Measurements from ENCODE around the gene CFAP69. TPM values are rescaled to one million over a fixed set of nuclear protein-coding genes. Genes with fewer than 3 reads are reported as not detected.

Gene CFAP69
- total RNA-seq, 3 donors from 2014 or later: 0.20 TPM; not detected in 2

GRCh38 chr7:90224195-90224594, 20.8 kb upstream of the CFAP69 start:
- peaks cover 32% of the 10 kb centered on the region for H3K27me3 Mint-ChIP-seq (ENCODE audit: low read depth)
- no peaks in the 10 kb centered on the region for H3K36me3 Mint-ChIP-seq (ENCODE audit: insufficient read depth)
- no peak overlapping the region for H3K4me3 Mint-ChIP-seq
- no peaks in the 10 kb centered on the region for H3K4me1 Mint-ChIP-seq (ENCODE audit: low read depth)
- DNase-seq: no peak
- no peak for ATAC-seq
- H3K9me3 Mint-ChIP-seq: no peaks in the 10 kb centered on the region

- no peaks in the 10 kb centered on the region for H3K36me3 Mint-ChIP-seq (ENCODE audit: insufficient read depth)
- DNase-seq (no peak), ATAC-seq (no peak)
- H3K27me3 Mint-ChIP-seq (ENCODE audit: low read depth): peaks cover 29% of the 10 kb centered on the region
- no peaks in the 10 kb centered on the region for H3K9me3 Mint-ChIP-seq
- H3K4me3 Mint-ChIP-seq: no peak overlapping the region
- H3K4me1 Mint-ChIP-seq (ENCODE audit: low read depth): no peaks in the 10 kb centered on the region
Observed at GRCh38 chr7:90225181-90225580, 19.8 kb upstream of the CFAP69 start.

- Mint-ChIP-seq H3K9me3 (no peaks in the 10 kb centered on the region), H3K27me3 (ENCODE audit: low read depth) (peaks cover 25% of the 10 kb centered on the region), H3K4me3 (no peak overlapping the region), H3K4me1 (ENCODE audit: low read depth) (no peaks in the 10 kb centered on the region), H3K36me3 (ENCODE audit: insufficient read depth) (no peaks in the 10 kb centered on the region)
- ATAC-seq (no peak), DNase-seq (no peak)
Observed at GRCh38 chr7:90225601-90226000, 19.4 kb upstream of the CFAP69 start.

GRCh38 chr7:90227259-90227658, 17.7 kb upstream of the CFAP69 start:
- ATAC-seq (no peak), DNase-seq (no peak)
- Mint-ChIP-seq H3K4me3 (no peak overlapping the region), H3K27me3 (ENCODE audit: low read depth) (peaks cover 18% of the 10 kb centered on the region), H3K36me3 (ENCODE audit: insufficient read depth) (no peaks in the 10 kb centered on the region), H3K4me1 (ENCODE audit: low read depth) (no peaks in the 10 kb centered on the region), H3K9me3 (no peaks in the 10 kb centered on the region)

GRCh38 chr7:90229682-90230081, 15.3 kb upstream of the CFAP69 start:
- Mint-ChIP-seq H3K4me1 (ENCODE audit: low read depth) (no peaks in the 10 kb centered on the region), H3K9me3 (no peaks in the 10 kb centered on the region), H3K36me3 (ENCODE audit: insufficient read depth) (no peaks in the 10 kb centered on the region), H3K27me3 (ENCODE audit: low read depth) (peaks cover 16% of the 10 kb centered on the region), H3K4me3 (no peak overlapping the region)
- ATAC-seq: no peak
- DNase-seq: no peak

- Mint-ChIP-seq H3K4me3 (no peak overlapping the region), H3K4me1 (ENCODE audit: low read depth) (no peaks in the 10 kb centered on the region), H3K36me3 (ENCODE audit: insufficient read depth) (no peaks in the 10 kb centered on the region), H3K27me3 (ENCODE audit: low read depth) (peaks cover 12% of the 10 kb centered on the region), H3K9me3 (no peaks in the 10 kb centered on the region)
- DNase-seq (no peak), ATAC-seq (no peak)
Observed at GRCh38 chr7:90230834-90231233, 14.1 kb upstream of the CFAP69 start.

GRCh38 chr7:90231304-90231703, 13.7 kb upstream of the CFAP69 start:
- no peak for DNase-seq
- ATAC-seq: no peak
- H3K9me3 Mint-ChIP-seq: no peaks in the 10 kb centered on the region
- H3K4me3 Mint-ChIP-seq: no peak overlapping the region
- no peaks in the 10 kb centered on the region for H3K36me3 Mint-ChIP-seq (ENCODE audit: insufficient read depth)
- H3K27me3 Mint-ChIP-seq (ENCODE audit: low read depth): peaks cover 12% of the 10 kb centered on the region
- H3K4me1 Mint-ChIP-seq (ENCODE audit: low read depth): no peaks in the 10 kb centered on the region

- ATAC-seq (no peak), DNase-seq (no peak)
- no peaks in the 10 kb centered on the region for H3K36me3 Mint-ChIP-seq (ENCODE audit: insufficient read depth)
- no peak overlapping the region for H3K4me3 Mint-ChIP-seq
- peaks cover 10% of the 10 kb centered on the region for H3K27me3 Mint-ChIP-seq (ENCODE audit: low read depth)
- H3K4me1 Mint-ChIP-seq (ENCODE audit: low read depth): no peaks in the 10 kb centered on the region
- no peaks in the 10 kb centered on the region for H3K9me3 Mint-ChIP-seq
Observed at GRCh38 chr7:90232430-90232829, 12.5 kb upstream of the CFAP69 start.

- H3K27me3 Mint-ChIP-seq (ENCODE audit: low read depth): peaks cover 7% of the 10 kb centered on the region
- H3K36me3 Mint-ChIP-seq (ENCODE audit: insufficient read depth): no peaks in the 10 kb centered on the region
- no peaks in the 10 kb centered on the region for H3K9me3 Mint-ChIP-seq
- ATAC-seq (no peak), DNase-seq (no peak)
- no peaks in the 10 kb centered on the region for H3K4me1 Mint-ChIP-seq (ENCODE audit: low read depth)
- no peak overlapping the region for H3K4me3 Mint-ChIP-seq
Observed at GRCh38 chr7:90233569-90233968, 11.4 kb upstream of the CFAP69 start.

DNA sequence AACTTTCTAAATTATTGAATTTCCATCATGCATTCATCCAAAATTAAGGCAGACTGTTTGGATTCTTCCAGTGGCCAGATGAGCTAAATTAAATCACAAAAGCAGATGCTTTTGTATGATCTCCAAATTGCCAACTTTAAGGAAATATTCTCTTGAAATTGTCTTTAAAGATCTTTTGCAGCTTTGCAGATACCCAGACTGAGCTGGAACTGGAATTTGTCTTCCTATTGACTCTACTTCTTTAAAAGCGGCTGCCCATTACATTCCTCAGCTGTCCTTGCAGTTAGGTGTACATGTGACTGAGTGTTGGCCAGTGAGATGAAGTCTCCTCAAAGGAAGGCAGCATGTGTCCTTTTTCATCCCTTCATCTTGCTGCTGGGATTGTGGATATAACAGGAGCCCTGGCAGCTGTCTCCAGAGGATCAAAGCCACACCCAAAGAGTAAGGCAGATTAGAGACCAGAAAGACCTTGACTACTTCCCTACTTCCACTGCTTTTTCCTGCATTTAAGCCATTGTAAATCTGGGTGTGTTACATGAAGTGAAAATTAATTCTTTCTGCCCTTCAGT, 8.2 kb upstream of the CFAP69 start:
- DNase-seq (no peak), ATAC-seq (no peak)
- Mint-ChIP-seq H3K9me3 (no peaks in the 10 kb centered on the region), H3K4me1 (ENCODE audit: low read depth) (no peaks in the 10 kb centered on the region), H3K4me3 (no peak overlapping the region), H3K27me3 (ENCODE audit: low read depth) (peaks cover 5% of the 10 kb centered on the region), H3K36me3 (ENCODE audit: insufficient read depth) (no peaks in the 10 kb centered on the region)

DNA sequence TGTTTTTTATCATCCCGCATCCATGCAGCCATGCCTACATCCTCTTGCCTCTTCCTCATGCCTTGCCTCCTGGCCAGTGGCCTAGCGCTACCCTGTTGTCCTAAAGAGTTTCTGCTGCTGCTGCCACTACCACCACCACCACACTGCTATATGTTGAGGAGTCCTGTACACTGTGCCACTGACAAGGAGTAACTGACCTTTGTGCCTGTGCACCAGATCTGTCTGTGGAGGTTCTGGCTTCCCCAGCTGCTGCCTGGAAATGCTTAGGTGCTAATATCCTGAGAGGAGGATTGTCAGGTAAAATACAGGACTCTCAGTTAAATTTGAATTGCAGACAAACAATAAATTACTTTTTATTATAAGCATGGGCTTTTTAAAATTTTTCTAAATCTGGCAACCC, 7.0 kb upstream of the CFAP69 start:
- ATAC-seq (no peak), DNase-seq (no peak)
- H3K27me3 Mint-ChIP-seq (ENCODE audit: low read depth): peaks cover 6% of the 10 kb centered on the region
- no peak overlapping the region for H3K4me3 Mint-ChIP-seq
- no peaks in the 10 kb centered on the region for H3K9me3 Mint-ChIP-seq
- no peaks in the 10 kb centered on the region for H3K4me1 Mint-ChIP-seq (ENCODE audit: low read depth)
- no peaks in the 10 kb centered on the region for H3K36me3 Mint-ChIP-seq (ENCODE audit: insufficient read depth)

DNA sequence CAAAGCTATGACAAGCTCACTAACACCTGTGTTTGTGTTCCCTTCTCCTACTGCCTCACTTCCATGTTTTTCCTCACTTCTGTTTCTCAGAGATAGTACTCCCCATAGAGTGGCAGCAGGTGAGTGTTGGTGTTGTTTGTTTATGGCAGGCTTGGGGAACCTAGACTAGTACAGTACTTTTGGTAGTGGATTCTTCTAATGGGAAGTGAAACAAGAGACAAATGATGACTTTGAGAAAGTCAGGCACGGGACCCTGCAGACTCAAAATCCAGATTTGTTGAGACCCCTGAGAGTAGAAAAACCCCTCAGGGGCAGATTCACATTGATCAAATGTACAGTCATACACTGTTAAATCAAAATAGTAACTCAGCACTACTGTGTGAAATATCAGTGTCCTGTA, 6.4 kb upstream of the CFAP69 start:
- ATAC-seq (no peak), DNase-seq (no peak)
- Mint-ChIP-seq H3K36me3 (ENCODE audit: insufficient read depth) (no peaks in the 10 kb centered on the region), H3K4me1 (ENCODE audit: low read depth) (no peaks in the 10 kb centered on the region), H3K27me3 (ENCODE audit: low read depth) (peaks cover 6% of the 10 kb centered on the region), H3K4me3 (no peak overlapping the region), H3K9me3 (no peaks in the 10 kb centered on the region)

- H3K9me3 Mint-ChIP-seq: no peaks in the 10 kb centered on the region
- no peak for ATAC-seq
- peaks cover under 1% of the 10 kb centered on the region for H3K4me1 Mint-ChIP-seq (ENCODE audit: low read depth)
- H3K27me3 Mint-ChIP-seq (ENCODE audit: low read depth): peaks cover 11% of the 10 kb centered on the region
- no peaks in the 10 kb centered on the region for H3K36me3 Mint-ChIP-seq (ENCODE audit: insufficient read depth)
- H3K4me3 Mint-ChIP-seq: no peak overlapping the region
- DNase-seq: no peak
Observed at GRCh38 chr7:90239050-90239449, 5.9 kb upstream of the CFAP69 start.

DNA sequence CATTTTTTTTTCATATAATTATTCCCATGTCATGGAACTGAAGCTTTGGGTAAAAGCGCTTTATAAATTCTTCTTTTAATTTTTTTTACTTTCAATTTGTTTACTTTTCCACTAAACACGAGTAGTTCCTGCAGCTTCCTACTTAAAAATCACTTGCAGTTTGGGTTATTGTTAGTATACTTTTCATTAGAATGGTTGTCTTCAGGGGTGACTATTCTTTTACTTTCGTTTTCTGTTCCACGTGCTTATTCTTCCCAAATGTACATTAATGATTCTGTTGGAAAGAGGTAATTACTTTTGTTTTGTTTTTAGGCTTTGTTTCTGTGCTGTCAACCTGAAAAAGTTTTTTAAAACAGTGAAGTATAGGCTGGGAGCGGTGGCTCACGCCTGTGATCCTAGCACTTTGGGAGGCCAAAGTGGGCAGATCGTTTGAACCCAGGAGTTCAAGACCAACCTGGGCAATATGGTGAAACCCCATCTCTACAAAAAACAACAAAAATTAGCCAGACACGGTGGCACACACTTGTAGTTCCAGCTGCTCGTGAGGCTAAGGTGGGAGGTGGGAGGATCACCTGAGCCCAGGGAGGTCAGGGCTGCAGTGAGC, 5.2 kb upstream of the CFAP69 start:
- Mint-ChIP-seq H3K4me3 (no peak overlapping the region), H3K9me3 (no peaks in the 10 kb centered on the region), H3K27me3 (ENCODE audit: low read depth) (peaks cover 15% of the 10 kb centered on the region), H3K4me1 (ENCODE audit: low read depth) (peaks cover 4% of the 10 kb centered on the region), H3K36me3 (ENCODE audit: insufficient read depth) (no peaks in the 10 kb centered on the region)
- DNase-seq (no peak), ATAC-seq (no peak)

GRCh38 chr7:90242369-90243168, 2.4 kb upstream of the CFAP69 start:
- Mint-ChIP-seq H3K9me3 (no peaks in the 10 kb centered on the region), H3K4me3 (no peak overlapping the region), H3K27me3 (ENCODE audit: low read depth) (peaks cover 27% of the 10 kb centered on the region), H3K36me3 (ENCODE audit: insufficient read depth) (no peaks in the 10 kb centered on the region), H3K4me1 (ENCODE audit: low read depth) (peaks cover 14% of the 10 kb centered on the region)
- DNase-seq: no peak
- no peak for ATAC-seq
